Loucy (cell line): ENCODE measurements around the gene PADI6.

ENCODE experiments used
- H2AFZ ChIP-seq: fragments of 200-600 bp; sonication (generic); 2 replicates; pipeline ENCODE4 v1.6.0; 2016; ENCODE audit warnings: antibody characterized with exemption, mild to moderate bottlenecking, low read length, moderate library complexity
- H3F3A ChIP-seq: fragments of 200-600 bp; 2 replicates; pipeline ENCODE4 v1.6.0; 2016; ENCODE audit warnings: antibody characterized with exemption, low read depth, mild to moderate bottlenecking
- H3K27me3 ChIP-seq: fragments of 200-600 bp; sonication (generic); 2 replicates; pipeline ENCODE4 v1.6.1; 2014; ENCODE audit warnings: low read length, mild to moderate bottlenecking; ENCODE audit not compliant: insufficient read depth, poor library complexity, severe bottlenecking
- H3K36me3 ChIP-seq: fragments of 200-600 bp; sonication (generic); 2 replicates; pipeline ENCODE4 v1.6.1; 2016; ENCODE audit warnings: low read length; ENCODE audit not compliant: insufficient read depth
- H3K4me1 ChIP-seq: fragments of 200-600 bp; sonication (generic); 2 replicates; pipeline ENCODE4 v1.5.1; 2014; ENCODE audit warnings: low read length, mild to moderate bottlenecking; ENCODE audit not compliant: insufficient read depth, poor library complexity, severe bottlenecking
- H3K4me2 ChIP-seq: fragments of 200-600 bp; sonication (generic); 2 replicates; pipeline ENCODE4 v1.6.0; 2014; ENCODE audit warnings: antibody characterized with exemption, low read length, low read depth, mild to moderate bottlenecking; ENCODE audit not compliant: poor library complexity, severe bottlenecking
- H3K4me3 ChIP-seq: fragments of 200-600 bp; sonication (generic); 2 replicates; pipeline ENCODE4 v1.5.1; 2014; ENCODE audit warnings: low read length, mild to moderate bottlenecking, mixed read lengths; ENCODE audit not compliant: poor library complexity, severe bottlenecking
- H3K79me2 ChIP-seq: fragments of 200-600 bp; sonication (generic); 2 replicates; pipeline ENCODE4 v1.6.1; 2014; ENCODE audit warnings: low read length; ENCODE audit not compliant: insufficient read depth
- H3K9ac ChIP-seq: fragments of 200-600 bp; sonication (generic); 2 replicates; pipeline ENCODE4 v1.6.0; 2014; ENCODE audit warnings: mild to moderate bottlenecking, low read depth, low read length, moderate library complexity; ENCODE audit not compliant: poor library complexity, severe bottlenecking
- H3K9me2 ChIP-seq: fragments of 200-600 bp; sonication (generic); replicated peaks from 2 replicates; pipeline ENCODE4 v1.6.1; 2016; ENCODE audit warnings: low read depth, low read length, mixed read lengths
- H3K9me3 ChIP-seq: fragments of 200-600 bp; sonication (generic); 2 replicates; pipeline ENCODE4 v1.6.1; 2014; ENCODE audit warnings: mild to moderate bottlenecking, antibody characterized with exemption, low read length, low read depth; ENCODE audit not compliant: insufficient read depth
- H4K20me1 ChIP-seq: fragments of 200-600 bp; sonication (generic); 2 replicates; pipeline ENCODE4 v1.6.0; 2014; ENCODE audit warnings: antibody characterized with exemption, low read length, mild to moderate bottlenecking; ENCODE audit not compliant: insufficient read depth, poor library complexity, severe bottlenecking
- EZH2phosphoT487 ChIP-seq: fragments of 200-600 bp; IDR thresholded peaks from 2 replicates; pipeline ENCODE4 v1.6.1; 2018; ENCODE audit warnings: antibody characterized with exemption, mild to moderate bottlenecking, moderate library complexity, borderline replicate concordance
- TF ChIP-seq, protein P1 (sequence below): fragments of 200-600 bp; sonication (generic); conservative IDR thresholded peaks from 2 replicates; pipeline ENCODE4 v1.5.1; 2014; ENCODE audit warnings: mild to moderate bottlenecking, antibody characterized with exemption, low read length

PADI6 gene

DNA sequence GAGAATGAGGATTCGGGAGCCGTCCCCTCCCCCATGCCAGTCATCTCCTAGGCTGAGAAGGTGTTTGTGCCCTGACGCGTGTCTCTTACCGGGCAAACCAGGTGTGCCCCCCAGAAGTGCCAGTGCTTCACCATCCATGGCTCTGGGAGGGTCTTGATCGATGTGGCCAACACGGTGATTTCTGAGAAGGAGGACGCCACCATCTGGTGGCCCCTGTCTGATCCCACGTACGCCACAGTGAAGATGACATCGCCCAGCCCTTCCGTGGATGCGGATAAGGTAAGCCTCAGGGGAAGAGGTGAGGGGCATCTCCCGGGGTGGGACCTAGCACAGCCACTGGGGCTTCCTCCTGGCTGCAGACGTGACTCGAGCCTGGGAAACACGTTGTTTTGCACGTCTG, 959 bp downstream of the PADI6 start:
- Histone ChIP-seq H3F3A (no peaks in the 10 kb centered on the region), H4K20me1 (no peaks in the 10 kb centered on the region), H3K79me2 (no peaks in the 10 kb centered on the region), H3K4me1 (no peaks in the 10 kb centered on the region), H3K4me2 (no peak overlapping the region), H3K36me3 (no peaks in the 10 kb centered on the region), H2AFZ (no peak overlapping the region), H3K9me2 (no peaks in the 10 kb centered on the region), H3K9me3 (no peaks in the 10 kb centered on the region), H3K4me3 (no peak overlapping the region), H3K9ac (no peak overlapping the region), H3K27me3 (no peaks in the 10 kb centered on the region)
- no peak for TF ChIP-seq EZH2phosphoT487
- TF ChIP-seq, protein P1, sequence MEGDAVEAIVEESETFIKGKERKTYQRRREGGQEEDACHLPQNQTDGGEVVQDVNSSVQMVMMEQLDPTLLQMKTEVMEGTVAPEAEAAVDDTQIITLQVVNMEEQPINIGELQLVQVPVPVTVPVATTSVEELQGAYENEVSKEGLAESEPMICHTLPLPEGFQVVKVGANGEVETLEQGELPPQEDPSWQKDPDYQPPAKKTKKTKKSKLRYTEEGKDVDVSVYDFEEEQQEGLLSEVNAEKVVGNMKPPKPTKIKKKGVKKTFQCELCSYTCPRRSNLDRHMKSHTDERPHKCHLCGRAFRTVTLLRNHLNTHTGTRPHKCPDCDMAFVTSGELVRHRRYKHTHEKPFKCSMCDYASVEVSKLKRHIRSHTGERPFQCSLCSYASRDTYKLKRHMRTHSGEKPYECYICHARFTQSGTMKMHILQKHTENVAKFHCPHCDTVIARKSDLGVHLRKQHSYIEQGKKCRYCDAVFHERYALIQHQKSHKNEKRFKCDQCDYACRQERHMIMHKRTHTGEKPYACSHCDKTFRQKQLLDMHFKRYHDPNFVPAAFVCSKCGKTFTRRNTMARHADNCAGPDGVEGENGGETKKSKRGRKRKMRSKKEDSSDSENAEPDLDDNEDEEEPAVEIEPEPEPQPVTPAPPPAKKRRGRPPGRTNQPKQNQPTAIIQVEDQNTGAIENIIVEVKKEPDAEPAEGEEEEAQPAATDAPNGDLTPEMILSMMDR = peak; percentile 14; the same call in 1 of the 2 replicates

DNA sequence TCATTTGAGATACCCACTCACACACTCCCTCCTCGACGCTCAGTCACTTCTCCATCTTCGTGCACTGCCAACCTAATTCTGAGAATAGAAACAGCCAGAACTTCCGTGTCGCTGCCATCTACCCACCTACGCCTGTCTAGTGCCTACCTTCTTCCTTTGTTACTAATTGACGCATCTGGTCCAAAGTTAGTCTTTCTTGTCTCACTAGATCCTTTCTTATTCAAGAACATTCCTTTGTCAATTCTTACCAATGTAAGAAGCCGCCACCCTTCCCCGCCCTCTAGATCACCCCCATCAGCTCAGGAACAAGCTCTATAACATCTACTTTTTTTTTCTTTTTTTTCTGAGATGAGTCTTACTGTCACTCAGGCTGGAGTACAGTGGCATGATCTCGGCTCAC, 3.7 kb downstream of the PADI6 start:
- Histone ChIP-seq H3K9me2 (no peaks in the 10 kb centered on the region), H3K27me3 (no peaks in the 10 kb centered on the region), H4K20me1 (no peaks in the 10 kb centered on the region)

GRCh38 chr1:17377325-17377953, 5.4 kb downstream of the PADI6 start:
- Histone ChIP-seq H3K79me2 (no peaks in the 10 kb centered on the region), H2AFZ (no peak overlapping the region), H3K9me2 (no peaks in the 10 kb centered on the region), H3K4me3 (no peak overlapping the region), H3K4me2 (no peak overlapping the region), H3K27me3 (no peaks in the 10 kb centered on the region), H3F3A (no peaks in the 10 kb centered on the region), H3K9me3 (no peaks in the 10 kb centered on the region), H3K4me1 (no peaks in the 10 kb centered on the region), H3K9ac (no peak overlapping the region), H3K36me3 (no peaks in the 10 kb centered on the region), H4K20me1 (no peaks in the 10 kb centered on the region)
- TF ChIP-seq, protein P1 = no peak
- TF ChIP-seq EZH2phosphoT487 = no peak

More for the DNA sequence above, 3.7 kb downstream of the PADI6 start:
- no peak overlapping the region for H3K4me2 ChIP-seq
- no peaks in the 10 kb centered on the region for H3K4me1 ChIP-seq
- no peak overlapping the region for H2AFZ ChIP-seq
- H3K4me3 ChIP-seq = no peak overlapping the region
- H3K9ac ChIP-seq = no peak overlapping the region
- no peaks in the 10 kb centered on the region for H3K79me2 ChIP-seq
- TF ChIP-seq, protein P1 = no peak
- TF ChIP-seq EZH2phosphoT487 = no peak
- no peaks in the 10 kb centered on the region for H3K9me3 ChIP-seq
- H3K36me3 ChIP-seq = no peaks in the 10 kb centered on the region
- H3F3A ChIP-seq = no peaks in the 10 kb centered on the region
